Measurements from ENCODE around the gene GJC2.

Gene GJC2

DNA sequence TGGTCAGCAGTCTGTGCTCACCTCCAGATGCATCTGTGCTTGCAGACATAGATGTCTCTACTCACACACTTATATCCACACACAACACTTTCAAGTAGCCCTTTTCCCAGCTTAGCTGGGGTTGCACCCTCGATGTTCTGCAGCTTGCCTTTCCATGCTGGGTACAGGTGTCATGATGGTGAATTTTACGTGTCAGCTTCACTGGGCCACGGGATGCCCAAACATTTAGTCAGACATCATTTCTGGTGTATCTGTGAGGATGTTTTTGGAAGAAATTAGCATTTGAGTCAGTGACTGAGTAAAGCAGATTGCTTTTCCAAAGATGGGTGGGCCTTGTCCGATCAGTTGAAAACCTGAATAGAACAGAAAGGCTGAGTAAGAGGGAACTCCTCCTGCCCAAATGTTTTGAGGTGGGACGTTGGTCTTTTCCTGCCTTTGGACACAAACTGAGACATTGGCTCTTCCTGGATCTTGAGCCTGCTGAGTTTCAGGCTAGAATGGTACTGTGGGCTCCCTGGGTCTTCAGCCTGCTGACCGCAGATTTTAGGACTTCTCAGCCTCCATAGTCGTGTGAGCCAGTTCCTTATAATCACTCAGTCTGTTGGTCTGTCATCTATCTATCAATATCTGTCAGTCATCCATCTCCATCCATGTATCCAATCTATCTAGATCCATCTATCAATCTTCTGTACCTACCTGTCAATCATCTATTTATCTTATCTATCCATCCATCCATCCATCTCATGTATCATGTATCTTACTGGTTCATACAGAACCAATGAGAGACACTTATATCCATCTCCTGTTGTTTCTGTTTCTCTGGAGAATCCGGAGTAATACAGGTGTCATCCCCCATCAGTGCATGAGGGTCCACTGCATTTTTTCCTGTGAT, 45.4 kb downstream of the GJC2 start:
- no peak for ATAC-seq

DNA sequence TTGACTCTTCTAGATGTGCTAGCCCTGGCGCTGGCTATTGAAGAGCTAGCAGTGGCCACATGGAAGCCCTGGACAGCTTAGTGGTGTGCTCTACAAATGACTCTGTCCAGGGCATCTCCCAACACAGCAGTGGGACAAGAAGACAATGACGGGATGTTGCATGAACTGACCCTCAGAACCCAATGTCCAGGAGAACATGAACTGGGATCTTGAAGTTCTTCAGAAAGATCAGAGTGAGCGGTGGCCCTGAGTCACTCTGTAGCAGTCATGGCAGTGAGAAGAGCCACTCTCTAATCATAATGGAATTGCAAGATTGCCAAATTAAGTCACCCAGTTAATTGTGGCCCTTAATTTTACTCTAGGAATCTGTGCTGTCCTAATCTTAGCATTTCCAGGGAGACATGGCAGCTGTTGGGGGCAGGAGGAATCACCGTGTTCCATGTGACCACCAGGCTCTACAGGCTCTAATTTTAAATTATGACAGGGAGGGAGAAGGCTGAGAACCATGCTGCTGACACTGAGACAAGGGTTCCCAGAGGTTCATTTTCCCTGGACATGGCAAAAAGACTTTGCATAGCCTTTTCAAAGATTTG, 47.9 kb downstream of the GJC2 start:
- no peak for ATAC-seq

DNA sequence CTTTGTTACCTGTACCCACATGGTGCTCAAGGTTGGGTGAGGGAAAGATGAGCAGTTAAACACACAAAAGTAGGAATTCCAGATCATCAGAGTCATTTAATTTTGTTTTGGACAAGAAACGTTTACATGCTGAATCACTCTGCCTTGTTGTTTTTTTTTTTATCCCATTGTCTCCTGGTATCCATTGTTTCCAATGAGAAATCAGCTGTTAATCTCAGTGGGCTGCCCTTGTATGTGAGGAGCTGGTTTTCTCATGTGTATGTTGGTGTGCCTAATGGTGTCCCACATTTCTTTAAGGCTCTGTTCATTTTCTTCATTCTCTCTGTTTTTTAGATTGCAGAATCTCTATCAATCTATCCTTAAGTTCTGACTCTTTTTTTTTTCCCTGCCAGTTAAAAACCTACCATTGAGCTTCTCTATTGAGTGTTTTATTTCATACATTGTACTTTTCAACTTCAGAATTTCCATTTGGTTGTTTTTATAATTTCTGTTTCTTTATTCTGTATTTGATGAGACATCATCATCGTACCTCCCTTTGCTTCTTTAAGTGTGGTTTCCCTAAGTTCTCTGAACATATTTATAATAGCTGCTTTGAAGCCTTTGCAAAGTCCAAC, 49.4 kb downstream of the GJC2 start:
- no peak for ATAC-seq

DNA sequence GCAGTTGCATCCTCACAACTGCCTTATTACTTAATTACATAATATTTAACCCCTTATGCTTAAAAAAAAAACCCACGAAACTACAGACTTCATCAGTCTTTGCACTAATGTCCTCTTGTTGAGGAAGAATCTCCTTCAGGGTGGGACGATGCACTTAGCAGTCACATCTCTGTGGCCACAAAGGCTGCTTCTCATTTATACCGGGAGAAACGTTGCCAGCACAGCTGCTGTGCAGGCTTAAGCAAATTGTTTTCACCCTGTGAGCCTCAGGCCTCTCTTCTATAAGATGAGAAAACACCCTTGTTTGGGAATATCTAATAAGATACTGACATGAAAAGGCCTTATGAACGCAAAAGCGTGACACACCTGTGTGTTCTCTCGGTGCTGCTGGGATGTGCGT, 55.2 kb downstream of the GJC2 start:
- ATAC-seq: no peak

DNA sequence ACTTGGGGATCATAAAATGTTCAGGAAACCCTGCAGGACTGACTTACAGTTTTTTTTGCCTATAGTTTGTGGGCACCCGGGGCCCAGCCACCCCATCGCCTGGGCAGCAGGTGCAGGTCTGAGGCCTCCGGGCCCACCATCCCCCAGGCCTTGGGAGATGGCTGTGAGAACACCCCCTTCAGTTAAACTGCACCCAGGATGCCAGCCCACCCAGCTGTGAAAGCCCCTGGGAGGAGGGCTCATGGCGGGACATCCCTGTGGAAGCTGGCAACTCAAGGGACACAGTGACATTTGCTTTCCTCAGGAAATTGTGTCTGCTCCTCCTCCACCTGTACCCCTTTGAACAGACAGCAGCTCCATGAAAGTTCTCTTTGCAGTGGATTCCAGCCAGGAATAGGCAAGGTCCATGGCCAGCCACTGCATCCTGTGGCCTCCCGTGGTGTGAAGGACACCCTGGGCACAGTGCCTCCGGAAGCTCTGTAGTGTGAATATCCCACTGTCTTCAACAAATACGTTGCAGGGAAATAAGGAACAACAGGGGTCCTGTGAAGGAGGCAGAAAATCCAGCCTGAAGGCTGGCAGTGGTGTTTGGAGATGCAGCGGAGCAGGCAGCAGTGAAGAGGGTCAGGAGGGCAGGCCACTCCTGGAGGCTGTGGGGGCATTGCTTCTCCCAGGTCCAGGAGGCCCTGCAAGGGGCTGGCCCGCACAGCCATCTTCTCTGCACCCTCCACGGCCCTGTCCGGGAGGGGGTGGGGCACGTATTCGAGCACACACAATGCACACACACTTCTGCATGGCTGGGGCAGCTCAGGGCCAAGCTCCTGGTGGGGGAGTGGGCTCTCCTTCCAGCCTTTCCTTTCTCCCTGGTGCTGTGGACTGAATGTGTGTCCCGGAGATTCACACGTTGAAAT, 56.1 kb downstream of the GJC2 start:
- ATAC-seq: no peak

DNA sequence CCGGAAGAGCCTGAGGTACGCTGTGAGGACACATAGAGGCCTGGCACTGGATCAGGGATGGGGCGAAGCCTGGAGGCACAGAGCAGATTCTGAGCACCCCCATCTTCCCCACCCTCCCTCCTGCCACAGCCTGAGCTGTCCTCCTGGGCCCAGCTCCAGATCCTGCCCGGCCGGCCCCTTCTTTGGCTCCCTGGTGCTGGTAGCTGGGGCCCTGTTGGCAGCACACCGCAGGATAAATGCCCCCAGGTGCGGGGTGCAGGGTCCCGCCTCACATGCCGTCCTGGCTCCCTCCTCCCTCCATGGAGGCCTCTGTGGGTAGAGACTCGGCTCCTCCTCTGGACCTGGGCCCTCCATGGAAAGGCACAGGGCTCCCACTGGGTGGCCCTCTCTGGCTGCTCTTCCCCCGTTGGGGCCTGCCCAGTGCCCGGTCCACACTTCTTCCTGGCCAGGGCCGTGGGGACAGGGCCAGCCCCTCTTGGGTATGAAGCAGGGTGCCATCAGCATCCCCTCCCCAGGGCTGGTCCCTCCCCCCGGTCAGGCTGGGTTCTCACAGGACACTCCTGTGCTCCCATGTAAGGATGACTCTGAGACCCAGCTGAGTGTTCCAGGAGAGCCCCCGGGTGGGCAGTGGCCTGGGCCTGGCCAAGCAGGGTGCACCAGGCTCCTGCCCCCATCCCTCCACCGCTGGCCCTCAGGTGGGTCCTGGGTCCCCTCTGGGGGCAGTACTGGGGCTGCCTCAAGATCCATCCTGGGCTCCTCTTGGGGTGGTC, 57.0 kb downstream of the GJC2 start:
- ATAC-seq: no peak

DNA sequence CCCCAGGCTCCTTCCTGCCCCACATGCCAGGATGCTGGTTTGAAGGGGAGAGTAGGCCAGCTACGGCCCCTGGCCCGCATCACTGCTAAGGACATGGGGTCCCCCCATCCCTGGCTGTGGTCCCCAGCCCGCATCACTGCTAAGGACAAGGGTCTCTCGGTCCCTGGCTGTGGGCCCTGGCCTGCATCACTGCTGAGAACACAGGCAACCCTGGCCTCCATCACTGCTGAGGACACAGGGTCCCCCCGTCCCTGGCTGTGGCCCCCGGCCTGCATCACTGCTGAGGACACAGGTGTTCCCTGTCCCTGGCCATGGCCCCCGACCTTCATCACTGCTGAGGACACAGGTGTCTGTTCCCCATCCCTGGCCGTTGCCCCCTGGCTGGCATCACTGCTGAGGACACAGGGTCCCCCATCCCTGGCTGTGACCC, 57.7 kb downstream of the GJC2 start:
- ATAC-seq: no peak

DNA sequence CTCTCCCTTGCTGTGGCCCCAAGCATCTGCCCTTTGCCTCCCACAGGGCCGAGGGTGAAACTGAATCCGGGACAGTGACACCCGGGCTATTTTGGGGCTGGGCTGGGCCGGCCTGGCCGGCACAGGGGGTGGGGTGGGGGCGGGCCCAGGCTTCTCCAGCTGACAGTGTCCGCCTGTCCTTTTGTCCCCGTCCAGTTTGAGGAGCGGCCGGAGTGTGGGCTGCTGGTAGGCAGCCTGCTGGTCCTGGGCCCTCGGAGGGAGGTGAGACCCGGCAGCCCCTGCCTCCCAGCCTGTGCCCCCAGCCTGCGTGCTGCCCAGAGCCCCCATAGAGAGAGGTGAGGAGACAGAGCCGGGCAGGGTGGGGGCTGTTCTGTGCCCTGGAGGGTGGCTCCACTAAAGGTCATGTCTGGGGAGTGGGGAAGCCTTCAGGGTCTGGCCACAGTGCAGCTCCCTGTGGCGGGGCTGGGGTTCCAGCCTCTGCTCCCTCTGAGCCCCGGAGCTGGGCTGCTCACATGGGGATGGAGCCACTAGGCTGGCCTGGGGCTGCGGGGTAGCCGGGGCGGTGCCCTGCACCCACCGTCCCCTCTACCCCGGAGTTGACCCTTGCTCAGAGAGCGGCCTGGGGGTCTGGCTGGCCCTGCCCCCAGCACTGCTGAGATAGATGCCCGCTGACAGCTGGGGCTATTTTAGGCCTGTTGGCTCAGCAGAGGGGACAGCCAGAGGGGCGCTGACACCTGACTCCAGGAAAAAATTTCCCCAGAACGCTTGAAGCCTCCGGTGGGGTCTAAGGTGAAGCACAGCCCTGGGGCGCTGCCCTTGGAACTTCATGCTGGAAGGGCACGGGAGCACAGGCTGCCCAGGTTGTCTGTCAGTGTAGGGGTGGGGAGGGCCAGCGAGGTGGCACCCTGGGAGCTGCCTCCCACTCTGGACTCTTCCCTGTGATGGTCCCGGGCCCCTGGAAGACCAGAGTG, 58.4 kb downstream of the GJC2 start, which contains the start of gene OBSCN:
Gene OBSCN, plus strand, starts transcription at position 194 of the 971 bp plus-strand sequence. CDS start 3,740 bp downstream, outside the sequence.
- ATAC-seq: no peak

DNA sequence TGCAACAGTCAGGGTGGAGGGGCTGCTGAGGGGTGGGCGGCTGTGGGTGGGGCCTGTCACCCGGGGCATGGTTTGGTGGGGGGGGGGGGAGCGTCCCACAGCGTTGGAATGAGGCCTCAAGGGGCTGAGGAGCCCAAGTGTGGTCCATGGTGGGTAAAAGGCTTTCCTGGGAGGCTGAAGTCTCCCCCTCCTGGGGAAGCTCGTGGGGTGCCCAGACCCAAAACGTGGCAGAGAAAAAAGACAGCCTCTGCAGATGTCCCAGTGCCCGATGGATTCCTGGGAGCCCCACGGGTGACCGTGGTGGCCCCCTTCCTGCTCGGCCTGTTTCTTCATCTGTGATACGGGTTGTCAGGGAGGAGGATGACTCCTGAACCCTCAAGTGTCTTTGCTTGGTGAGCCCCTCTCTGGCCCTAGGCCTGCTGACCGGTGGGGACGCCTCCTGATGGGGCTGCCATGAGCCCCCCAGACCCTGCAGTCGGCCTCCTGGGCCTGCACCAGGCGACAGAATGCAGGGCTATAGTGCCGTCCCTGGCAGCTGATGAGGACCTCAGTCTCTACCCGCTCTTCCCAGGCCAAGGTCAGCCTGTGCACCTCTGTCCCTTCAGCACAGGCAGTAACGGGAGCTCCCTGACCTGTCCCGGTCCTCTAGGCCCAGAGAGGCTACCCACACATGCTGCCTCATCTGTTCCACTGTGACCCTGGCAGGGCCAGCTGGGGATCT, 59.3 kb downstream of the GJC2 start:
- no peak for ATAC-seq

Data from activated CD4-positive, CD25-positive, alpha-beta regulatory T cell treated with anti-CD3 and anti-CD28 coated beads, Interleukin-2, amount 50 U/mL, for 24 hours (primary cell).